HUES64 (cell line): Measurements from ENCODE around the gene C6orf62.
"Not testable (repeated sequence)": the region's sequence is repeated elsewhere in the genome, so short reads cannot be mapped to it uniquely, and the experiment has no call there.

Experiments used
- H3K27ac ChIP-seq: 2 replicates; pipeline ENCODE4 v1.7.0; 2013; ENCODE audit warnings: low read depth, low read length, inconsistent platforms
- H3K27me3 ChIP-seq: 2 replicates; pipeline ENCODE4 v1.6.1; 2013; ENCODE audit warnings: mild to moderate bottlenecking, low read length; ENCODE audit not compliant: insufficient read depth
- H3K36me3 ChIP-seq: 2 replicates; pipeline ENCODE4 v1.6.1; 2013; ENCODE audit warnings: mild to moderate bottlenecking, low read length; ENCODE audit not compliant: insufficient read depth
- H3K4me1 ChIP-seq: 2 replicates; pipeline ENCODE4 v1.6.1; 2013; ENCODE audit warnings: mild to moderate bottlenecking, low read length, moderate library complexity; ENCODE audit not compliant: insufficient read depth
- H3K4me3 ChIP-seq: 2 replicates; pipeline ENCODE4 v1.5.1; 2013; ENCODE audit warnings: mild to moderate bottlenecking, low read length, moderate library complexity
- H3K9ac ChIP-seq: 2 replicates; pipeline ENCODE4 v1.6.1; 2013; ENCODE audit warnings: mild to moderate bottlenecking, low read depth, low read length
- H3K9me3 ChIP-seq: 2 replicates; pipeline ENCODE4 v1.6.1; 2013; ENCODE audit warnings: low read depth, low read length; ENCODE audit not compliant: insufficient read depth
- WGBS: fragments of 150-250, 120-280 bp; methylation state at CpG from one replicate; pipeline ENCODE4 v1.1.7; 2013; ENCODE audit warnings: missing lambda C conversion rate; 5-methylcytosine and 5-hydroxymethylcytosine counted together

C6orf62 gene

DNA sequence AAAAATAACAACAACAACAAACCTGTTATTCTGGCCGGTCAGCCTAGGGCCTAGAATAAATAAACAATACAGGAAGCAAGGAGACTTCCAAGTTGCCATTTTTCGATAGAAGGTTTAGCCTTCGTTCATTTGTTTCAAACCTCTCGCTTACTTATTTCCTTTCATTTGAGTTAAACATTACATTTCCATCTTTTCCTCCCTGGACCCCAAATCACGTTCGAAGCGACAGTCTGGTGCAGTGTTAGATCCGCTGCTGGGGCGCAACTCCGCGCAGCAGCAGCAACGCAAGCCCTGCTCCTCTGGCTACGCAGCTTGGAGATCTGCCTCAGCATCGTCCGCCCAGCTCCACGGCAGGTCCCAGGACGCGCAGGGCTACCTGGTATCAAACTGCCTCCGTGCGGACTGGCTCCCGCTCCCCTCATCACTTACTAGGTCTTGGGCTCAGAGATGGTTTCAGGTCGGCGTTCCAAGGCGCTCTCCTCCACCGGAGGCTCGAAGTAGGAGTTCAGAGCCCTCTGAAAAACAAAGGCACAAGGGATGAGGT, 52.8 kb downstream of the C6orf62 start:
- H3K9me3 ChIP-seq = peaks cover 18% of the 10 kb centered on the region
- peak overlapping the region; percentile 99 for H3K4me3 ChIP-seq
- peaks cover 7% of the 10 kb centered on the region; the same call in 1 of the 2 replicates for H3K4me1 ChIP-seq
- H3K27me3 ChIP-seq = no peaks in the 10 kb centered on the region
- H3K36me3 ChIP-seq = peaks cover 55% of the 10 kb centered on the region
- H3K27ac ChIP-seq = peak overlapping the region; percentile 94
- WGBS = 2% methylated on average over 26 of the region's 26 CpGs
- H3K9ac ChIP-seq = peak overlapping the region; percentile 96

- H3K27me3 ChIP-seq = no peaks in the 10 kb centered on the region
- H3K27ac ChIP-seq = no peak overlapping the region
- peaks cover 51% of the 10 kb centered on the region for H3K36me3 ChIP-seq
- no peak overlapping the region for H3K9ac ChIP-seq
- WGBS = 95% methylated on average over 7 of the region's 7 CpGs
- H3K4me3 ChIP-seq = peak overlapping the region; percentile 99
- H3K9me3 ChIP-seq = peaks cover 2% of the 10 kb centered on the region; the same call in 1 of the 2 replicates
- peaks cover 14% of the 10 kb centered on the region for H3K4me1 ChIP-seq
These were observed 54.6 kb downstream of the C6orf62 start for GRCh38 chr6:24664046-24664987.

- WGBS = 94% methylated on average over 1 of the region's 1 CpG
- peaks cover 23% of the 10 kb centered on the region for H3K4me1 ChIP-seq
These were observed 55.8 kb downstream of the C6orf62 start for GRCh38 chr6:24663189-24663588.

DNA sequence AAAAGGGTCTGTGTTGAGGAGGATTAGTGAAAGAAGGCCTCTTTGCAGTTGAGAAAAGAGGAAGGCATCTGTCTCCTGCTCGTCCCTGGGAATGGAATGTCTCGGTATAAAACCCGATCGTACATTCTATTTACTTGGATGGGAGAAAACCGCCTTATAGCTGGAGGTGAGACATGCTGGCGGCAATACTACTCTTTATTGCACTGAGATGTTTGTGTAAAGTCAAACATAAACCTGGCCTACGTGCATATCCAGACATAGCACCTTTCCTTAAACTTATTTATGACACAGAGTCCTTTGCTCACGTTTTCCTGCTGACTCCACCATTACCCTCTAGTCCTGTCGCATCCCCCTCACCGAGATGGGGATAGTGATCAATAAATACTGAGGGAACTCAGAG, 56.7 kb downstream of the C6orf62 start:
- Histone ChIP-seq H3K27ac (no peak overlapping the region), H3K4me1 (peaks cover 23% of the 10 kb centered on the region), H3K4me3 (no peak overlapping the region), H3K9me3 (no peaks in the 10 kb centered on the region), H3K36me3 (peaks cover 61% of the 10 kb centered on the region), H3K9ac (no peak overlapping the region), H3K27me3 (no peaks in the 10 kb centered on the region)
- 95% methylated on average over 10 of the region's 10 CpGs for WGBS

More at GRCh38 chr6:24663189-24663588, 55.8 kb downstream of the C6orf62 start:
- no peak overlapping the region for H3K4me3 ChIP-seq
- no peak overlapping the region for H3K9ac ChIP-seq
- H3K36me3 ChIP-seq = peaks cover 52% of the 10 kb centered on the region
- H3K9me3 ChIP-seq = no peaks in the 10 kb centered on the region
- H3K27ac ChIP-seq = no peak overlapping the region
- no peaks in the 10 kb centered on the region for H3K27me3 ChIP-seq

DNA sequence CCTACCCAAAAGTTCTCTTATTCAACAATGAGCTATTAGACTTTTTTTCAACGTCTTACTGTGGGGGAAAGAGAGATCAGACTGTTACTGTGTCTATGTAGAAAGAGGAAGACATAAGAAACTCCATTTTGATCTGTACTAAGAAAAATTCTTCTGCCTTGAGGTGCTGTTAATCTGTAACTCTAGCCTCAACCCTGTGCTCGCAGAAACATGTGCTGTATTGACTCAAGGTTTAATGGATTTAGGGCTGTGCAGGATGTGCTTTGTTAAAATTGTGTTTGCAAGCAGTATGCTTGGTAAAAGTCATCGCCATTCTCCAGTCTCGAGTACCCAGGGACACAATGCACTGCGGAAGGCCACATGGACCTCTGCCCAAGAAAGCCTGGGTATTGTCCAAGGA, 57.2 kb downstream of the C6orf62 start:
- peaks cover 66% of the 10 kb centered on the region for H3K36me3 ChIP-seq
- H3K9me3 ChIP-seq, H3K9ac ChIP-seq, H3K27me3 ChIP-seq, H3K4me3 ChIP-seq, H3K27ac ChIP-seq: not testable (repeated sequence)
- peaks cover 23% of the 10 kb centered on the region for H3K4me1 ChIP-seq
- WGBS = 92% methylated on average over 5 of the region's 5 CpGs

GRCh38 chr6:24660105-24660504, 58.8 kb downstream of the C6orf62 start:
- Histone ChIP-seq H3K4me3 (no peak overlapping the region), H3K27ac (no peak overlapping the region), H3K9ac (no peak overlapping the region), H3K9me3 (no peaks in the 10 kb centered on the region), H3K36me3 (peaks cover 80% of the 10 kb centered on the region), H3K4me1 (peaks cover 19% of the 10 kb centered on the region), H3K27me3 (no peaks in the 10 kb centered on the region)
- WGBS = 96% methylated on average over 2 of the region's 2 CpGs

DNA sequence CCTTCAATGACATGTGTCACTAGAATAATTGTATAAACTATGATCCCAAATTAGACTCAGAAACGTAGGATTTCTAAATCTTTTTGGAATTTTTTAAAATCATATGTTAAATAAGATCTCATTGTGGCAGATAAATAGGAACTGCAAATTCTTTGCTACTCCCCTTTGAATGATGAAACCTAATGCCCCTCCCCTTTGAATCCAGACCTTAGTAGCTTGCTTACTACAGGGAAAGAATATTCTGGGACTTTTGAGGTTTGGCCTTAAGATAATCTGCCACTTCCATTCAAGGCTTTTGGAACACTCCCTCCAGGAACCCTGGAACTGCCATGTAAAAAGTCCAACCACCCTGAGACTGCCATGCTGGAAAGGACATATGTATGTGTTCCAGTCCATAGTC, 59.4 kb downstream of the C6orf62 start:
- H3K27ac ChIP-seq = peak overlapping the region; percentile 58
- H3K36me3 ChIP-seq = peaks cover 77% of the 10 kb centered on the region
- no peaks in the 10 kb centered on the region for H3K9me3 ChIP-seq

GRCh38 chr6:24658573-24659560, 60.1 kb downstream of the C6orf62 start:
- Histone ChIP-seq H3K9ac (no peak overlapping the region), H3K27me3 (no peaks in the 10 kb centered on the region), H3K4me1 (peaks cover 16% of the 10 kb centered on the region), H3K36me3 (peaks cover 78% of the 10 kb centered on the region), H3K27ac (peak overlapping the region; percentile 58), H3K4me3 (no peak overlapping the region), H3K9me3 (no peaks in the 10 kb centered on the region)
- WGBS = 69% methylated on average over 8 of the region's 9 CpGs

More for the DNA sequence above, 59.4 kb downstream of the C6orf62 start:
- peaks cover 17% of the 10 kb centered on the region for H3K4me1 ChIP-seq
- H3K4me3 ChIP-seq = no peak overlapping the region
- no CpG with 5 or more reads among the region's 1 CpG for WGBS
- no peaks in the 10 kb centered on the region for H3K27me3 ChIP-seq
- no peak overlapping the region for H3K9ac ChIP-seq

DNA sequence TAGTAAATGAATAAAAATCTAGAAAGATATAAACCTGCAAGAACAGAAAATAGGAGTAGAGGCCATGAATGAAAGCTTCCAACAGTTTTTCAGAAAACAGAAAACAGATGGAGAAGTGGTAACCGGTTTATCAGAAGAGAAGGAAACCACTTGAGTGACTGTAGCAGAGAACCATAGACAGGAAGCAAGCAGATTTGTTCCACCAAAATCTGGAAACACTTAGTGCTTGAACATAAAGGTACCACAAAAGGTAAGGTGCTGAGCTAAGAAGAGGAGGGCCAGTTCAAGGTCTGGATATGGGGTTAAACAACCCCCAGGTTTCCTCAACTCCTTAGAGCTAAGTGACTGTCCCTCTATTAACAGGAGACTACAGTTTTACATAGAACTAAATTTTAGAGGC, 63.7 kb downstream of the C6orf62 start:
- H3K27ac ChIP-seq = no peak overlapping the region
- 92% methylated on average over 1 of the region's 1 CpG for whole genome bisulfite sequencing
- H3K27me3 ChIP-seq = no peaks in the 10 kb centered on the region
- H3K9ac ChIP-seq = no peak overlapping the region
- H3K4me3 ChIP-seq = no peak overlapping the region
- H3K9me3 ChIP-seq = no peaks in the 10 kb centered on the region
- H3K4me1 ChIP-seq = peaks cover 16% of the 10 kb centered on the region
- peaks cover 81% of the 10 kb centered on the region for H3K36me3 ChIP-seq
